Stomach (tissue), 4 donors: Measurements from ENCODE around the gene CABLES1.

ENCODE experiments used
- EP300 ChIP-seq: sonication (generic); formaldehyde crosslinking; IDR thresholded peaks from one replicate; pipeline ENCODE4 v1.6.1; 2017; ENCODE audit warnings: antibody characterized with exemption
- POLR2A ChIP-seq, 4 donors: fragments of 450-650 bp; IDR thresholded peaks; one replicate each; pipeline ENCODE4 v1.6.1; 2016; ENCODE audit warnings: antibody characterized with exemption in 4 of 4, control low read depth in 2 of 4, mild to moderate bottlenecking in 1 of 4, moderate library complexity in 1 of 4
- POLR2AphosphoS5 ChIP-seq, 3 donors: sonication (generic); formaldehyde crosslinking; IDR thresholded peaks; one replicate each; pipeline ENCODE4 v1.6.1; 2016; ENCODE audit warnings: antibody characterized with exemption in 3 of 3
- TF ChIP-seq, protein P1 (sequence below), 7 experiments: fragments of 450-650 bp in 4 of 7; fragments of 200-600 bp in 3 of 7; sonication (generic) in 3 of 7; IDR thresholded peaks; one replicate each; pipeline ENCODE4 v1.5.1; 2016 to 2019; ENCODE audit warnings: antibody characterized with exemption in 7 of 7, control low read depth in 2 of 7, mild to moderate bottlenecking in 1 of 7

DNA sequence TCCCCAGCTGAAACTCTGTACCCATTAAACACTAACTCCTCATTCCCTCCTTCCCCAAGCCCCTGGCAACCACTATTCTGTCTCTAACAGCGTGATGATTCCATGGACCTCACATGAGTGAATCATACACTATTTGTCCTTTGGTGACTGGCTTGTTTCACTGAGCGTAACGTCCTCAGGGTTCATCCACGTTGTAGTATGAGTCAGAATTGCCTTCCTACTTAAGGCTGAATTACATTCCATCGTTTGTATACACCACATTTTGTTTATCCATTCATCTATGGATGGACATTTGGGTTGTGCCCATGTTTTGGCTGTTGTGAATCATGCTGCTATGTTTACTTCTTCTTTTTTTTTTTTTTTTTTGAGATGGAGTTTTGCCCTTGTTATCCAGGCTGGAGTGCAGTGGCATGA lies 19.6 kb upstream of the CABLES1 start:
- TF ChIP-seq, protein P1, sequence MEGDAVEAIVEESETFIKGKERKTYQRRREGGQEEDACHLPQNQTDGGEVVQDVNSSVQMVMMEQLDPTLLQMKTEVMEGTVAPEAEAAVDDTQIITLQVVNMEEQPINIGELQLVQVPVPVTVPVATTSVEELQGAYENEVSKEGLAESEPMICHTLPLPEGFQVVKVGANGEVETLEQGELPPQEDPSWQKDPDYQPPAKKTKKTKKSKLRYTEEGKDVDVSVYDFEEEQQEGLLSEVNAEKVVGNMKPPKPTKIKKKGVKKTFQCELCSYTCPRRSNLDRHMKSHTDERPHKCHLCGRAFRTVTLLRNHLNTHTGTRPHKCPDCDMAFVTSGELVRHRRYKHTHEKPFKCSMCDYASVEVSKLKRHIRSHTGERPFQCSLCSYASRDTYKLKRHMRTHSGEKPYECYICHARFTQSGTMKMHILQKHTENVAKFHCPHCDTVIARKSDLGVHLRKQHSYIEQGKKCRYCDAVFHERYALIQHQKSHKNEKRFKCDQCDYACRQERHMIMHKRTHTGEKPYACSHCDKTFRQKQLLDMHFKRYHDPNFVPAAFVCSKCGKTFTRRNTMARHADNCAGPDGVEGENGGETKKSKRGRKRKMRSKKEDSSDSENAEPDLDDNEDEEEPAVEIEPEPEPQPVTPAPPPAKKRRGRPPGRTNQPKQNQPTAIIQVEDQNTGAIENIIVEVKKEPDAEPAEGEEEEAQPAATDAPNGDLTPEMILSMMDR (IDR thresholded peaks at IDR 0.05): no peak
- TF ChIP-seq EP300 (no peak), POLR2AphosphoS5 (IDR thresholded peaks at IDR 0.05) (peak; percentile 34 to 88 (median 54)), POLR2A (IDR thresholded peaks at IDR 0.05) (no peak)
